DOHH2 (cell line): ENCODE data around the gene MYH7B.

Source experiments
- H3F3A ChIP-seq: fragments of 200-600 bp; sonication (generic), shearing (Covaris generic); 2 replicates; pipeline ENCODE4 v1.6.0; 2016; ENCODE audit warnings: antibody characterized with exemption, mild to moderate bottlenecking; ENCODE audit not compliant: control insufficient read depth, insufficient read depth
- H3K27ac ChIP-seq: fragments of 200-600 bp; sonication (generic); 2 replicates; pipeline ENCODE4 v1.5.1; 2014; ENCODE audit warnings: low read depth, mild to moderate bottlenecking, low read length, moderate library complexity
- H3K27me3 ChIP-seq: fragments of 200-600 bp; sonication (generic); 2 replicates; pipeline ENCODE4 v1.6.1; 2014; ENCODE audit warnings: mild to moderate bottlenecking, low read length, mixed read lengths; ENCODE audit not compliant: control insufficient read depth
- H3K36me3 ChIP-seq: fragments of 200-600 bp; sonication (generic); 2 replicates; pipeline ENCODE4 v1.6.1; 2014; ENCODE audit warnings: mild to moderate bottlenecking, low read length, moderate library complexity, mixed read lengths; ENCODE audit not compliant: control insufficient read depth
- H3K4me1 ChIP-seq: fragments of 200-600 bp; sonication (generic); 2 replicates; pipeline ENCODE4 v1.6.1; 2014; ENCODE audit warnings: mild to moderate bottlenecking, low read length, mixed read lengths; ENCODE audit not compliant: control insufficient read depth
- H3K4me2 ChIP-seq: fragments of 200-600 bp; sonication (generic); 2 replicates; pipeline ENCODE4 v1.6.0; 2014; ENCODE audit warnings: mild to moderate bottlenecking, low read length, moderate library complexity
- H3K4me3 ChIP-seq: fragments of 200-600 bp; sonication (generic); 2 replicates; pipeline ENCODE4 v1.5.1; 2014; ENCODE audit warnings: mild to moderate bottlenecking, low read length, mixed read lengths
- H3K79me2 ChIP-seq: fragments of 200-600 bp; sonication (generic); 2 replicates; pipeline ENCODE4 v1.6.1; 2014; ENCODE audit warnings: mild to moderate bottlenecking, low read length, mixed read lengths; ENCODE audit not compliant: control insufficient read depth
- H3K9me2 ChIP-seq: fragments of 200-600 bp; sonication (generic); replicated peaks from 2 replicates; pipeline ENCODE4 v1.6.1; 2014; ENCODE audit warnings: mild to moderate bottlenecking, low read length, mixed read lengths; ENCODE audit not compliant: control insufficient read depth
- H3K9me3 ChIP-seq: fragments of 200-600 bp; sonication (generic); 2 replicates; pipeline ENCODE4 v1.6.1; 2014; ENCODE audit warnings: antibody characterized with exemption, low read length, mixed read lengths; ENCODE audit not compliant: control insufficient read depth, insufficient read depth
- H4K20me1 ChIP-seq: fragments of 200-600 bp; sonication (generic); 2 replicates; pipeline ENCODE4 v1.6.0; 2014; ENCODE audit warnings: low read depth, mild to moderate bottlenecking, antibody characterized with exemption, low read length, moderate library complexity; ENCODE audit not compliant: control insufficient read depth, insufficient read depth
- EZH2phosphoT487 ChIP-seq: fragments of 200-600 bp; sonication (generic); IDR thresholded peaks from 2 replicates; pipeline ENCODE4 v1.6.1; 2017; ENCODE audit warnings: borderline replicate concordance, mild to moderate bottlenecking, antibody characterized with exemption, low read length, moderate library complexity, mixed read lengths
- TF ChIP-seq, protein P1 (sequence below): fragments of 200-600 bp; sonication (generic); IDR thresholded peaks from one replicate; pipeline ENCODE4 v1.5.1; 2014; ENCODE audit warnings: antibody characterized with exemption, mild to moderate bottlenecking, low read depth, low read length; ENCODE audit not compliant: poor library complexity, severe bottlenecking

The MYH7B gene

DNA sequence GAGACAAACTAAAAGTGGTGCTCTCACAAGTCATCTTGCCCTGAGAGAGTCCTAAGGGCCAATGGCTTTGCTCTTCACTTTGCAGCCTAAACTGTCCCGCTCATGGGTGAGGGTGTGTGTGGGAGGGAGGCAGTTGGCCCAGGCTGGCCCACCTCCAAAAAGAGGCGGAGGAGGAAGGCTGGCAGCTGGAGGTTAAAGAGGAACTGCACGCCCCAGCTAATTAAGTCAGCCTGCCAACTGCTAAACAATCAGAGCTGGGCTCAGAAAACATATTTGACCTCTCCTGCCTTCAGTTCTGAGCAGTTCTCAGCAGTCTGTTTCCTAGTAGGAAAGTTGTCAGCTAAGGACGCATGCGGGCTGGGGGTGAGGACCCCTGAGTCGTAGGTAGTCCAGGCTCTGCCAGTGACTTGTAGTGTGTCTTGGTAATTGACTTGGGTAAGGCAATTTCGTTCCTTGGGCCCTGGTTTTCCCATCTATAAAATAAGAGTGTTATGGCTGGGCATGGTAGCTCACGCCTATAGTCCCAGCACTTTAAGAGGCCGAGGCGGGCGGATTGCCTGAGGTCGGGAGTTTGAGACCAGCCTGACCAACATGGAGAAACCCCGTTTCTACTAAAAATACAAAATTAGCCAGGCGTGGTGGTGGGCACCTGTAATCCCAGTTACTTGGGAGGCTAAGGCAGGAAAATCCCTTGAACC is 17.1 kb upstream of the MYH7B start:
- no peaks in the 10 kb centered on the region for H3K27me3 ChIP-seq
- H3K27ac ChIP-seq: no peak overlapping the region
- H3K36me3 ChIP-seq: peaks cover 33% of the 10 kb centered on the region

DNA sequence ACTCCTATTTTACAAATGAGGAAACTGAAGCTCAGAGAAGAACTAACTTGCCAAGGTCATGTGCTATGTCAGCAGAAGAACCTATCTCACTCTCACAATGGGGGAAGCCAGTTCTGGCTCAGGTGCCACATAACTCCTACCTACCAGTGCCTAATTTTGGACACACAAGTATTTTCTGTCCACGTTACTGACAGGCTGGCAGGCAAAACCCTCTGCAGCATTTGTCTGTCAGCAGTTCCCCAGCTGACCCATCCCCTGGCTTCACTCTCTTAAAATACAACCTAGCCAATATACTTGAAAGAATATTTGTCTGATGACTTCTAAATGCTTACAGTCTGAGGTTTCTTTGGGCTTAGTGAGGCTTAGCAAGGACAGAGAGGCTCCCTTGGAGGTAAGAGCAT is 15.6 kb upstream of the MYH7B start:
- Histone ChIP-seq H4K20me1 (no peaks in the 10 kb centered on the region), H3K9me2 (no peaks in the 10 kb centered on the region), H3K4me1 (no peaks in the 10 kb centered on the region), H3K36me3 (peaks cover 33% of the 10 kb centered on the region), H3K79me2 (no peaks in the 10 kb centered on the region), H3K9me3 (no peaks in the 10 kb centered on the region), H3K4me3 (no peak overlapping the region), H3F3A (no peaks in the 10 kb centered on the region), H3K27ac (no peak overlapping the region), H3K27me3 (no peaks in the 10 kb centered on the region), H3K4me2 (no peak overlapping the region)
- TF ChIP-seq, protein P1, sequence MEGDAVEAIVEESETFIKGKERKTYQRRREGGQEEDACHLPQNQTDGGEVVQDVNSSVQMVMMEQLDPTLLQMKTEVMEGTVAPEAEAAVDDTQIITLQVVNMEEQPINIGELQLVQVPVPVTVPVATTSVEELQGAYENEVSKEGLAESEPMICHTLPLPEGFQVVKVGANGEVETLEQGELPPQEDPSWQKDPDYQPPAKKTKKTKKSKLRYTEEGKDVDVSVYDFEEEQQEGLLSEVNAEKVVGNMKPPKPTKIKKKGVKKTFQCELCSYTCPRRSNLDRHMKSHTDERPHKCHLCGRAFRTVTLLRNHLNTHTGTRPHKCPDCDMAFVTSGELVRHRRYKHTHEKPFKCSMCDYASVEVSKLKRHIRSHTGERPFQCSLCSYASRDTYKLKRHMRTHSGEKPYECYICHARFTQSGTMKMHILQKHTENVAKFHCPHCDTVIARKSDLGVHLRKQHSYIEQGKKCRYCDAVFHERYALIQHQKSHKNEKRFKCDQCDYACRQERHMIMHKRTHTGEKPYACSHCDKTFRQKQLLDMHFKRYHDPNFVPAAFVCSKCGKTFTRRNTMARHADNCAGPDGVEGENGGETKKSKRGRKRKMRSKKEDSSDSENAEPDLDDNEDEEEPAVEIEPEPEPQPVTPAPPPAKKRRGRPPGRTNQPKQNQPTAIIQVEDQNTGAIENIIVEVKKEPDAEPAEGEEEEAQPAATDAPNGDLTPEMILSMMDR: no peak
- no peak for TF ChIP-seq EZH2phosphoT487

More for the DNA sequence above, 17.1 kb upstream of the MYH7B start:
- TF ChIP-seq EZH2phosphoT487: no peak
- TF ChIP-seq, protein P1: no peak
- Histone ChIP-seq H3K9me2 (no peaks in the 10 kb centered on the region), H3K4me3 (no peak overlapping the region), H3K4me2 (no peak overlapping the region), H3F3A (no peaks in the 10 kb centered on the region), H3K4me1 (no peaks in the 10 kb centered on the region), H3K9me3 (no peaks in the 10 kb centered on the region), H3K79me2 (no peaks in the 10 kb centered on the region), H4K20me1 (no peaks in the 10 kb centered on the region)

DNA sequence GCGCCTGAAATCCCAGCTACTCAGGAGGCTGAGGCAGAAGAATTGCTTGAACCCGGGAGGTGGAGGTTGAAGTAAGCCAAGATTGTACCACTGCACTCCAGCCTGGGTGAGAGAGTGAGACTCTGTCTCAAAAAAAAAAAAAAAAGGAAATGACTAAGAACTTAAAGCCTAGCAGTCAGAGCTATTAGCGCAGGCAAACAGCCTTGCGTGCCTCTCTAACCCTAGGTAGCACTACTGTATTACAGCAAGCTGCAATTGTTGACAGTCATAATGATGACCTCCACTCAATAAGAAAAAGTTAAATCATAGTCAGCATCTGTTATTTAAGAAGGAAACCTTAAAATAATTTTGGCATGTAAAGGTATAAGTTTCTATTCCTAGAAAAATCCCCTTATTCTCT is 14.4 kb upstream of the MYH7B start:
- H3K9me2 ChIP-seq: no peaks in the 10 kb centered on the region
- H3K36me3 ChIP-seq: peaks cover 37% of the 10 kb centered on the region
- TF ChIP-seq, protein P1: no peak
- TF ChIP-seq EZH2phosphoT487: no peak
- no peak overlapping the region for H3K4me3 ChIP-seq
- no peaks in the 10 kb centered on the region for H3K9me3 ChIP-seq
- H3K4me1 ChIP-seq: no peaks in the 10 kb centered on the region
- no peaks in the 10 kb centered on the region for H3F3A ChIP-seq
- H3K4me2 ChIP-seq: no peak overlapping the region
- no peak overlapping the region for H3K27ac ChIP-seq
- no peaks in the 10 kb centered on the region for H4K20me1 ChIP-seq
- no peaks in the 10 kb centered on the region for H3K27me3 ChIP-seq
- H3K79me2 ChIP-seq: no peaks in the 10 kb centered on the region
